Activated T-helper 9 cell treated with anti-CD3 and anti-CD28 coated beads, Interleukin-2, amount 50 U/mL, for 16 hours (primary cell): Measurements from ENCODE around the gene CEP95.
"Not testable (repeated sequence)": the region's sequence is repeated elsewhere in the genome, so short reads cannot be mapped to it uniquely, and the experiment has no call there.

Experiments used
- DNase-seq: peaks from one replicate; pipeline ENCODE4 v3.0.0-alpha.2; 2020; ENCODE audit warnings: low read depth

The CEP95 gene, protein sequence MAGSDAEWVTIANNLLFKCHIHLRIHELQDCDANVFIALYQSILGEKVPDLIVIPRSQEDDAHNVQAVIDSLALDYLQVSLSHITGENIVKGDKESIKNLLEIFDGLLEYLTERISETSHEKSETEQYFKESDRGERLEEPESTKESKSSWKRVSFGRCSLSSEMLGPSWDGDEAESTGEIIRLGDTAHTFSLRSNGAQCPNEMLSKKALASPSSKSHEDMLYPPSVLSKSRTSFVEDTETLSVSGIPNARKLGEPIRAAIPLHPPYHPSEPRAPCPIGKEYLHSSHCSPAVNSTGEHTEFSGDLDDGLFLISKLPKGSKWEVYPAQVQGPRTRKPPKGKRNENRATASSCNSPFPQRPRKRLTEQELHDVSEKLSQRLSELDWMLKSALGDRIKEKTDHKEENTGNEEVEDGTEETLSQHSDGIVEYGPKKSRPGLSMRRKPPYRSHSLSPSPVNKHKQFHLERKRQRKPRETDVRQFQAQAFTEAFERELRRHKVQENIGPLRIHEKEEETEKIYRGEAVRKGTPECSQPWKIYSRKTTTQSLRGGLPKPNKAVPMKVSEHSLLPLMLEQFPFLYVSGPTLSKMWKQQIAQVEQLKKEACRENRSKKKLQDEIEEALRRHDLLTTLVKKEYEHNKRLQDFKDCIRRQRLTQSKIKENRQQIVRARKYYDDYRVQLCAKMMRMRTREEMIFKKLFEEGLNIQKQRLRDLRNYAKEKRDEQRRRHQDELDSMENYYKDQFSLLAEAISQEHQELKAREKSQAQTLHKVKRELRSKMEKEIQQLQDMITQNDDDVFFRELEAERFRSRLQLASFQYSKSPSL

DNA sequence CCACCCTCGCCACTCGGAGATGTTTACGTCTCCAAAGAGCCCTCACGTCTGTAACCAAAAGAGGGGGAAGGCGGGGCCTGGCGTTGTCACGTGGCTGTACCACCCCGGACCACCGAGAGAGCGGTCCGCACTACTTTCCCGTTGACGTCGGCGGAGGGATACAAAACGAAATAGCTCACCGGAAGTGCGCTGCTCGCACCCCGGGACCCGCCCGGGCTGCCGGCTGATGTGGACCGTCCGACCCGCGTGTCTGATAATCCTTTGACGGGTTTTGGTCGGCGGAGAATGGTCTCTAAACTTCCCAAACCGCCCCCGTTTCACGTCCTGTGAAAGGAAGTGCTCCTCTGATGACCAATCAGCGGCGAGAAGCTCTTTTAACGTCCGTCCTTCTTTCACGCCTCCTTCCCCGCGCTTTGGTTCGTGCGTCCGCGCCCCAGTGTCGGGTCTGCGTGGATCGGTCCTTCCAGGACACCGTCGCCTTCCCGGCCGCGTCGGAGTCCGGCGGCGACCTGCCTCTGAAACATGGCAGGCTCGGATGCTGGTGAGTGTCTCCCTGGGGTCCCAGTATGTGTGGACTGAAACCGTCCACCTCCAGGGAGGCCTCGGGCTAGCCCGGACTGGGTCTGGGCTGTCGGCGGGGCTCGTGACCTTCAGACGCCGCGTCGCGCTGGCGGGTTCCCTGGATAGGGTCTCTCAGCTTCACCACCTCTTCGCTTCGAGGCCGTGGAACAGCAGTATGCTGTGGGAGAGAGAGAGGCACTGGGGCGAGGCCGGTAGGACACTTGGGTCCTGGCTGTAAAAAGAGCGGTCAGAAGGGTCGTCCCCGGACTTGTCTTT lies at the start of gene CEP95:
Gene CEP95 (plus strand): TSS at position 402 of the 837 bp plus-strand sequence. CDS start 121 bp downstream, at position 523.
- peak; percentile 90 for DNase-seq

DNA sequence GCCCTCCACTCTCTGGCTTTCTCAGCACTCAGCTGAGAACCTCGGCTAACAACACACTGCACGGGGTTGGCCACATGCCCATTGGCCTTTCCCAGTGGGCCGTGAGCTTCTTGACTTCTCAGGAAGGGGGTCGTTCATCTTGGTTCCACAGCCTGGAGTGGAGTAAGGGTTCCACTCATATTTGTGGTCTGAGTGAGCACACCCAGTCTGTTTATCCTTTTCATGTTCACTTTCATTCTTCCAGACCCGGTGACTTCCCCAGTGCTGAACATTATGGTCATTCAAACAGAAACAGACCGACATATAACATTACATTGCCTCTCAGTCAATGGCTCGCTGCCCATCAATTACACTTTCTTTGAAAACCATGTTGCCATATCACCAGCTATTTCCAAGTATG lies 49.6 kb upstream of the CEP95 start:
- no peak for DNase-seq

DNA sequence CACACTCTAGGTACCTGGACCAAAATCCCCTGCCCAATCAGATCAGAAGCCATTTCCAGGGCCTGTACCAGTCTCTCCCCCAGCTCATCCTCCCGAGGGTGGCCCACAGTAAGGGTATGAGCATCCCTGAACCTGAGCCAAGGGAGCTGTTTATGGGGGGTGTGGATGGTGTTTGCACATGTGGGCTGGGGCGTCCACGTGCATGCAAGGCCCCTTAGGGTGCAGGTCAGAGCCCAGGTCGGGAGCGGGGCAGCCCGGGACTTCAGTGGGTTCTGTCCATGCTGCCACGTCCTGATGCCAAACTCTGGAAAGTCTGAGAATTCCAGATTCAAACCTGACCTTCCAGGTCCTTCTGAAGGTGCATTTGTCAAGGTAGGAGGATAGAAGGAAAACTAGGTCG lies 48.0 kb upstream of the CEP95 start:
- no peak for DNase-seq

DNA sequence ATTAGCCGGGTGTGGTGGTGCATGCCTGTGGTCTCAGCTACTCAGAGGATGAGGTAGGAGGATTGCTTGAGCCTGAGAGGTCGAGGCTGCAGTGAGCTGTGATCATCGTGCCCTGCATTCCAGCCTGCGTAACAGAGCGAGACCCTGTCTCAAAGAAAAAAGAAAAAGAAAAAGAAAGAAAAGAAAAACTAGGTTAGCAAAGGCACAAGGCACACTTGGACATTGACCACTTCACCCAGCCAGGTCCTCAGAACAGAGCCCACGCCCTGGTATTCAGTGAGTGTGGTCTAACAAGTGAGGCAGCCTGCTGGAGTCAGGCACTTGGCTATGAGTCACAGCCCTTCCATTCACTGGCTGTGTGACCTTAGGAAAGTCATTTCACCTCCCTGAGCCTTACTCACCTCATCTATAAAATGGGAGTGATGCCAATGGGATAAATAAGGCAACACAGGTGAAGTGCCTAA lies 47.5 kb upstream of the CEP95 start:
- DNase-seq: no peak

DNA sequence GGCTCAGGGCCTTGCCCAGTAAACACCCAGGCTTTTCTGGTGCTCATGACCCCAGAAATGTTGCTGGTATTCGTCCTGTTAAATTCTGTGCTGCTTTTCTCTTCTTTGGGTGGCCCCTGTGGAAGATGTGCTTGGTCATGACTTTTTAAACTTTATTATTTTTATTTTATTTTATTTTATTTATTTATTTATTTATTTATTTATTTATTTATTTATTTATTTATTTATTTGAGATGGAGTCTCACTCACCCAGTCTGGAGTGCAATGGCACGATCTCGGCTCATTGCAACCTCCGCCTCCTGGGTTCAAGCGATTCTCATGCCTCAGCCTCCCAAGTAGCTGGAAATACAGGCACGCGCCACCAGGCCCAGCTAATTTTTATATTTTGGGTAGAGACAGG lies 47.0 kb upstream of the CEP95 start:
- not testable (repeated sequence) for DNase-seq

DNA sequence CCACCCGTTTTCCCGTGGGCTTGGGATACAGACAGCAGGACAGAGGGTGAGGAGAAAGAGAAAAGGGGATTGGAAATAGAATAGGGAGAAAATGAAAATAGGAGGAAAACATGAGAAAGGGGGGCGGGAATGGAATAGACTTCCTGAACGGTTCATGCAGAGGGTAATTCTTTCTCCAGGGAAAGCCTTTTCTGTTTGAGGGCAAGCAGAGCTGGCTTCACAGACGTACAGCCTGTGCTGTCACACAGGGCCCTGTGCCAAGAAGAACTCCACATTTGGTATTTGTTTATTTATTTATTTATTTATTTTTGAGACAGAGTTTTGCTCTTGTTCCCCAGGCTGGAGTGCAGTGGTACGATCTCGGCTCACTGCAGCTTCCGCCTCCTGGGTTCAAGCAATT lies 45.8 kb upstream of the CEP95 start:
- DNase-seq: no peak

DNA sequence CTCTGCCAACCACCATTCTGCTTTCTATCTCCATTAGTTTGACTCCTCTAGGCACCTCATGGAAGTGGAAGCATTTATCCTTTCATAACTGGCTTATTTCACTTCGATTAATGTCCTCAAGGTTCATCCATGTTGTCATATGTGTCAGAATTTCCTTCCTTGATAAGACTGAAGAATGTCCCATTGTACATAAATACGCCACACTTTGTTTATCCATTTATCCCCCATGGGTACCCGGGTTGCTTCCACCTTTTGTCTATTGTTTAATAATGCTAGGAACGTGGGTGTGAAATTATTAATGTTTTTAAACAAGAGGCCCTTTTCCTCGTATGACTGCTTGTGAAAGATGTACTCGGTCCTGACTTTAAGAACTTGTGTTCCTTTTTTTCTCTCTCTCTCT lies 45.0 kb upstream of the CEP95 start:
- no peak for DNase-seq

DNA sequence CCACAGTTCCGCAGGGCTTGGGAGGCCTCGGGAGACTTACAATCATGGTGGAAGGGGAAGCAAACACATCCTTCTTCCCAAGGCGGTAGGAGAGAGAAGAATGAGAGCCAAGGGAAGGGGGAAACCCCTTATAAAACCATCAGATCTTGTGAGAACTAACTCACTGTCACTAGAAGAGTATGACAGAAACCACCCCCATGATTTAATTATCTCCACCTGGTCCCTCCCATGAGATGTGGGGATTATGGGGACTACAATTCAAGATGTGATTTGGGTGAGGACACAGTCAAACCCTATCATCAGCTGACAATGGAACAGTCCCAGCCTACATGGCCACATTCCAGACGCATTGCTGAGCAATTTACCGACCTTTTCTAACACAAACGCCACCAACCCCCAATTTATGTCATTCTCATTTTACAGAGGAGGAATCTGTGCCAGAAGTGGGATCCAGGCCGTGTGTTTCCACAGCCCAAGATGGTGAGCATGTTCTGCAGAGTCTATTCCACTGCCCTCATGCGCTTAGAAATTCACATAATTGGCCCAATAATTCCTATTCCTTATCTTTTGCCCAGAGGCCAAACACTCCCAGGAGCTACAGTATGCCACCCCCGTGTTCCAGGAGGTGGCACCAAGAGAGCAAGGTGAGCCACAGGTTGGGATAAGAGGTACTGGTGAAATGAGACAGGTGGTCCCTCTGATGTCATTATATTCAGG lies 40.6 kb upstream of the CEP95 start:
- DNase-seq: no peak

DNA sequence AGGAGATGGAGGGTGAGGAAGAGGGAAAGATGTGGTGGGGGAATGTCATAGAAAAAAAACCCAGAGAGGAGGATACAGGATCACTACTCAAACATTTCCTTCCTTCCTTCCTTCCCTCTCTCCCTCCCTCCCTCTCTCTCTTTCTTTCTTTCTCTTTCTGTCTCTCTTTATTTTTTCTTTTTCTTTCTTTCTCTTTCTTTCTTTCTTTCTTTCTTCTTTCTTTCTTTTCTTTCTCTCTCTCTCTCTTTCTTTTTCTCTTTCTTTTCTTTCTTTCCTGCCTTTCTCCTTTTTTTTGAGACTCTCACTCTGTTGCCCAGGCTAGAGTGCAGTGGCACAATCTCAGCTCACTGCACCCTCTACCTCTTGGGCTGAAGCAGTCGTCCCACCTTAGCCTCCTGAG lies 39.9 kb upstream of the CEP95 start:
- DNase-seq: not testable (repeated sequence)

DNA sequence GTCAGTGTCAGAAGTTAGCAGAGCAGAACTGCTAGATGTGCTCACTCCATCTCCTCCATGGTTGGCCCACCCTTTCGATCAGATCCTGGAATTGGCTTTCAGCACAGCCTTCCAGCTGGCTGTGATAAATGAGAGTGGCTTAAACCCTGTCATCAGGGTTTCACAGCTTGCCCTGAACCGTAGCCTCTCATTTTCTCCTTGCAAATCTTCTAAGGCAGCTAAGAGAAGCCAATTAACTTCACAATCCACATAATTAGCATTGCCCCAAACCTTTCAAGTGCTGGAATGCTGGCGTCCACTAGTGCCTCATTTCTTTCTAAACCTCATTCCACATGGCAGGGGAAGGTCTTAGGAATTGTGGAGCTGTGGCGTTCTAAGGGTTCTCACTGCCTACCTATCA lies 36.2 kb upstream of the CEP95 start:
- DNase-seq: no peak

DNA sequence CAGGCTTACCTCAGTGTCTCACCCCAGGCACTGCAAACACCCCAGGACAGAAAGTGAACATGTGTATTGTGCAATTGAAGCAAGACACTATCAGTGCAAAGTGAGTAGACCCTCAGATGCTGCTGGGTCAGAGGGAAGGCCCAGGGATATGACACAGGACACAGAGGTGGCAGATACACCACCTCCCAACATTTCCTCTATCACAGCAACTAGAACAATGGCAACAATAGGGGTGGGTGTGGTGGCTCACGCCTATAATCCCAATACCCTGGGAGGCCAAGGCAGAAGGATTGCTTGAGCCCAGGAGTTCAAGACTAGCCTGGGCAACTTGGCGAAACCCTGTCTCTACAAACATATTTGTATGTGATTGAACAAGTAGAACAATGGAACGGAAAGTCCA lies 35.3 kb upstream of the CEP95 start:
- DNase-seq: no peak

DNA sequence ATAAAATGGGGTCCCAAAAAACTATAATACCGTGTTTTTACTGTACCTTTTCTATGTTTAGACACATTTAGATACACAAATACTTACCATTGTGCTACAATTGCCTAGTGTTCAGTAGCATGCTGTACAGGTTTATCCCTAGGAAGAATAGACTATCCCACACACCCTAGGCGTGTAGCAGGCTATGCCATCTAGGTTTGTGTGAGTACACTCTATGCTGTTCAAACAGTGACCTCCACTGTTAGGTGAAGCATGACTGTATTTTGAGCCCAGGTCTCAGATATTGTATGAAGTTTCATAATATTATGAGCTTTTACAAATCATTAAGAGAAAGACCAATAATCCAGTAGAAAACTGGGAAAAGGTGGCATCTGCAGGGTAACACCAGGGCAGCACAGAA lies 34.2 kb upstream of the CEP95 start:
- no peak for DNase-seq

DNA sequence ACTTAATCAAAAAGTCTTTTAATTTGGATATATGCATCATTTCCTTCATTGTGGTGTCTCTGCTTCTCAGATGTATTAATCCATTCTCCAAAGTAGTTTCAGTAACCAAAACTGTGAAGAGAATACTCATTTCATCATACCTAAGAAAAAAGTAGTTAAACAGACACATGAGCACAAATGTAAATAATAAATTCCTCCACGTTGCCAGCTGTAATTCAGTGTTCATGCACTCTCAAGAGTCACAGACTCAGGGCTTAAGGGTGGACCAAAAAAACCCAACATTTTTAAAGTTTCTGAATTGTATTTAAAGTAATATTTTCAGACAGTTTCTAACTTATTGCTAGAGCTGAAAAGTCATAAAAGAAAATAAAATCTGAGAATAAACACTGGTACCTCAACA lies 28.9 kb upstream of the CEP95 start:
- no peak for DNase-seq

DNA sequence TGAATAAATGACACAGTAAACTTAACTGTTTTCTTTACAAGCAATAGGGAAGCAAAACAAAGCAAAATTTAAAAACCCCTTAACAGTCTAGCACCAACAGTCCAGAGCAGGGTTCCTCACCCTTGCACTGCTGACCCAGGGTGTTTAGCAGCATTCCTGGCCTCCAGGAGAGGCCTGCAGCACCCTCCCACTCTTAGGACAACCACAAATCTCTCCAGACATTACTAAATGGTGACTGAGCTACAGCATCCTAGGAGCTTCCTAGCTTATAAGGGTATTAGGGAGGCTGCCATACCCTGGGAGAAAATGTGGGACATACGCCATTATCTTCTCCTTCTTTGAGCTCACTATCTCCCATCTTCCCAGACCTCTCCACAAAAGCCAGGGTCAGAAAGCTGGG lies 25.8 kb upstream of the CEP95 start:
- DNase-seq: no peak

DNA sequence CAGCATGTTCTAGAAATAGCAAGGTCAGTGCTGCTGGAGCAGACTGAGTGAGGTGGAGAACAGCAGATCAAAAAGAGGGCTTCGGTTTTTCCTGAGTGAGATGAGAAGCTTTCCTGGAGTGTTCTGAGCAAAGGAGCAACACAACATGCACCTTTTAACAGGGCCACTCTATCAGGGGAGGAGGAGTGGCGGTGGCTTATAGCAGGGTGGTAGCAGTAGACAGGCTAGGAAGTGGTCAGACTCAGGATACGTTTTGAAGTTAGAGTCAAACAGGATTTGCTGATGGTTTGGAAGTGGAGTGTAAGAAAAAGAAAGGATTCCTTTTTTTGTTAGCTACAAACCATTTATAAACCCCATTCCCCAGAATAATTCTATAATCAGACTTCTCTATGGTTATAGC lies 22.4 kb upstream of the CEP95 start:
- DNase-seq: no peak

DNA sequence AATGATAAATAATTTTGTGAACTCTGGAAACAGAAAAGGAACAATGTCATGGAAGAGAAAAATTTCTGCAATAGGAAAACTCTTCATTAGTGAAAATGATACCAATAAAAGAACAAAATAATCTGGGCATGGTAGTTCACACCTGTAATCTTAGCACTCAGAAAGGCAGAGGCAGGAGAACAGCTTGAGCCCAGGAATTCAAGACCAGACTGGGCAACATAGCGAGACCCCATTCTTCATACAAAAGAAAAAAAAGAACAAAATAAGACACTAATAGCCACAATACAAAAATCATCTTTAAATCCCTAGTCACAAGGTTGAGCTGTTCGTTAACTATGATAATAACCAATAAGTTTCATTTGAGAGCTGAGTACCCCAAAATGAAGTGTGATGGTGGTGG lies 18.5 kb upstream of the CEP95 start:
- no peak for DNase-seq

DNA sequence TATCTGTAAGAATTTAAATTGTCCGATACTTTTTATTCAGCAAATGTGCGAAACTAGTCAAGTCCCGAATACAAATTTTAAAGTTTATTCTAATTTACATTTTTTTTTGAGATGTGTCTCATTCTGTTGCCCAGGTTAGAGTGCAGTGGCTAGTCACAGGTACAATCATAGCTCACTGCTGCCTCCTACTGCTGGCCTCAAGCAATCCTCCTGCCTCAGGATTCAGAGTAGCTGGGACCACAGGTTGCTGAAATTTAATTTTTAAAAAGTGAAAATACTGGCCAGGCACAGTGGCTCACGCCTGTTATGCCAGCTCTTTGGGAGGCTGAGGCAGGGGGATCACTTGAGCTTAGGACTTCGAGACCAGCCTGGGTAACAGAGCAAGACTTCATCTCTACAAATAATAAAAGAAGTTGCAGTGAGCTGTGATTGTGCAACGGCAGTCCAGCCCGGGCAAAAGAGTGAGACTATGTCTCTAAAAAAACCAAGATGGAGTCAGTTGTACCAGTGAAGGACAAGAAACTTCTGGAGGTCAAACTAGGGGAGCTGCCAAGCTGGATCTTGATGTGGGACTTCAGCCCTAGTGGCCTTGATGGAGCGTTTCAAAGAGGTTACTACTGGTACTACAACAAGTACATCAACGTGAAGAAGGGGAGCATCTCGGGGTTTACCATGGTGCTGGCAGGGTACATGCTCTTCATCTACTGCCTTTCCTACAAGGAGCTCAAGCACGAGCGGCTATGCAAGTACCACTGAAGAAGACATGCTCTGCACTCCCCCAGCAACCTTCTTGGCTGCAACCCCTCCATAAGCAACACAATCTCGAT lies 15.5 kb upstream of the CEP95 start:
- DNase-seq: no peak

DNA sequence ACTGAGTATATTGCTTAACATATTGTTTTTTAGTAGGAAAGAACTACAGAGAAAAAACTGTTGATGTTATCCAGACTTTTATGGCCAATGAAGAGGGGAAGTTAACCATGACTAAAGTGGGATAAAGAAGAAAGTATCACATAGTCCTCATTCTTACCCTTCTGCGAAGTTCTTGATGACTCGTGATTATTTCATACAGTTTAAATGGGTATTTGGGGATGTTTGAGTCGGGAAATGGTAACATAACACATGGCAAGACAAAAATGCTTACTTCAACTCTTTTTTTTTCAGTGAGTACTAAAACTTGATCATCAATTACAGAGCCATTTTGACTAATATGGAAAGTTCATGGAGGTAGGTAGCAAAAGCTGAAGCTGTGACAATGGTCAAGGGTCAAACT lies 14.8 kb upstream of the CEP95 start:
- DNase-seq: no peak

DNA sequence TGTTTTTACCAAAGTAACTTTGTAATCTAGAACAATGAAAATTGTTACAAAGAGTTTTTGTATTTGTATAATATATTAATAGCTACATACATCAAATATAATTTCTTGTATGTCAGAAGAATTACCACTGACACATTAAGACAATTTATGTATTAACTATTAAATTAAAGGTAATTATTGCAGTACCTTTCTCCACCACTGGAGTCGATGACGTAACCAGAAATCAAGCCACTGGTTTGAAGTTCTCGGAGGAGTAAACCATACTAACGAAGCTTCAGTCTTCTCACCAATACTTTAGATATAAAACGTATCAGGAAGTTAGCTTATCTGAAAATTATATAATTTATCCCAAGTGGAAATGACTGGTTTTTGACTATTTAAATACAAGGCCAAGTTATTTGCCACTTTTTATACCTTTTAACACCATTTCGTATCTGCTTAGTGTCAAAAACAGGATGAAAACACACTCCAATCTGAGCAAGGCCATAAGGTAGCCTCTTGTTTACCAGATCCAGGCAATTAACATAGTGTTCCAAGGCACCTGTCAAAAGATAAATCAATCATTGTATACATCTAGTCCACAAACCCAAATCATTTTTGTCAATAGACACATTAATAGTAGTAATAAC lies 14.2 kb upstream of the CEP95 start:
- no peak for DNase-seq

DNA sequence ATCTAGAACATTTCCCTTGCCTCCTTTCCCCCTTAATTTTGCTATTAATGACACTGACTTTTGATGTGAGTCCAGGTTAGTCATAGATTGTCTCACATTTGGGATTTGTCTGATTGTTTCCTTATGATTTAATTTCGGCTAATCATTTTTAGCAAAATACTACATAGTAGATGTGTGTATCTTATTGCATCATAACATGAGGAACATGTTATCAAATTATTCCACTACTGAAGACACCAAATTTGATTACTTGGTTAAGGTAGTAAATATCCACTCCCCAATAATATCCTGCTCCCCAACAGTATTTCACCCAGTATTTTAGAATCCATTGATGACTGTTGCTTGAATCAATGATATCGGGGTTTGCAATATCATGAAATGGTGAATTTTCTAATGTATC lies 12.7 kb upstream of the CEP95 start:
- no peak for DNase-seq
